ENCODE measurements around the gene SHANK2. TPM values are rescaled to one million over a fixed set of nuclear protein-coding genes. Genes with fewer than 3 reads are reported as not detected.

The SHANK2 gene
- polyA plus RNA-seq, 3 donors, result not detected

- H3K79me2 ChIP-seq (ENCODE audit: insufficient read depth, low read length), result no peaks in the 10 kb centered on the region
- no peak overlapping the region for H3K27ac ChIP-seq (ENCODE audit: low read depth in 1 of 2, low read length in 2 of 2)
- no peak overlapping the region for H2AFZ ChIP-seq (ENCODE audit: insufficient read depth, low read depth, low read length, poor library complexity, severe bottlenecking)
- Mint-ChIP-seq H3K27ac (no peak overlapping the region), H3K4me1 (no peaks in the 10 kb centered on the region), H3K36me3 (no peaks in the 10 kb centered on the region), H3K4me3 (no peak overlapping the region), H3K27me3 (ENCODE audit: low read depth in 3 of 3) (peaks cover 0 to 13% (median 3%) of the 10 kb centered on the region in 3 donors), H3K9me3 (peaks cover 2 to 13% (median 9%) of the 10 kb centered on the region in 7 donors)
- H3K4me3 ChIP-seq (replicated peaks in 1 of 3; ENCODE audit: low read depth in 2 of 3, low read length in 3 of 3), result no peak overlapping the region
- WGBS (ENCODE audit: insufficient coverage), result 33% methylated on average over 1 of the region's 3 CpGs
- no peaks in the 10 kb centered on the region for H4K20me1 ChIP-seq (ENCODE audit: insufficient read depth, low read length)
- H3K27me3 ChIP-seq (ENCODE audit: control insufficient read depth in 2 of 2, insufficient read depth in 2 of 2, low read length in 2 of 2), result peaks cover 0 to 2% of the 10 kb centered on the region in 2 donors
- no peaks in the 10 kb centered on the region for H3K36me3 ChIP-seq (replicated peaks in 1 of 2; ENCODE audit: control insufficient read depth in 1 of 2, insufficient read depth in 2 of 2, low read length in 2 of 2)
- no peak overlapping the region for H3K4me2 ChIP-seq (replicated peaks; ENCODE audit: extremely low read depth, low read length, poor library complexity, severe bottlenecking)
- no peaks in the 10 kb centered on the region for H3K4me1 ChIP-seq (ENCODE audit: control insufficient read depth in 1 of 2, insufficient read depth in 2 of 2, low read length in 2 of 2)
- DNase-seq, result no peak
- intact Hi-C loops (cut with micrococcal nuclease), result no loop called here
- TF ChIP-seq CTCF (IDR thresholded peaks at IDR 0.05), result no peak
- no peak overlapping the region for H3K9ac ChIP-seq (ENCODE audit: insufficient read depth, low read length, poor library complexity, severe bottlenecking)
- H3K9me3 ChIP-seq (replicated peaks in 1 of 2; ENCODE audit: control insufficient read depth in 1 of 2, insufficient read depth in 1 of 2, low read length in 2 of 2), result peaks cover 0 to 4% of the 10 kb centered on the region in 2 donors
Observed at GRCh38 chr11:71232364-71232763, 20.0 kb downstream of the SHANK2 start.

GRCh38 chr11:71228961-71229360, 23.4 kb downstream of the SHANK2 start:
- H3K4me1 Mint-ChIP-seq, result no peaks in the 10 kb centered on the region

More at GRCh38 chr11:71228961-71229360, 23.4 kb downstream of the SHANK2 start:
- no peak overlapping the region for H3K27ac ChIP-seq (ENCODE audit: low read depth in 1 of 2, low read length in 2 of 2)
- WGBS (ENCODE audit: insufficient coverage), result no CpG with 5 or more reads among the region's 1 CpG
- H3K9ac ChIP-seq (ENCODE audit: insufficient read depth, low read length, poor library complexity, severe bottlenecking), result no peak overlapping the region
- no peaks in the 10 kb centered on the region for H3K79me2 ChIP-seq (ENCODE audit: insufficient read depth, low read length)
- Mint-ChIP-seq H3K4me3 (no peak overlapping the region), H3K9me3 (peaks cover 7 to 32% (median 22%) of the 10 kb centered on the region in 7 donors), H3K27ac (no peak overlapping the region), H3K27me3 (ENCODE audit: low read depth in 3 of 3) (peaks cover 5 to 16% (median 13%) of the 10 kb centered on the region in 3 donors), H3K36me3 (no peaks in the 10 kb centered on the region)
- no peak overlapping the region for H2AFZ ChIP-seq (ENCODE audit: insufficient read depth, low read depth, low read length, poor library complexity, severe bottlenecking)
- peaks cover 0 to 4% of the 10 kb centered on the region in 2 donors for H3K27me3 ChIP-seq (ENCODE audit: control insufficient read depth in 2 of 2, insufficient read depth in 2 of 2, low read length in 2 of 2)
- H3K4me1 ChIP-seq (ENCODE audit: control insufficient read depth in 1 of 2, insufficient read depth in 2 of 2, low read length in 2 of 2), result no peaks in the 10 kb centered on the region
- intact Hi-C loops (cut with micrococcal nuclease), result no loop called here
- no peak for DNase-seq
- no peaks in the 10 kb centered on the region for H3K36me3 ChIP-seq (replicated peaks in 1 of 2; ENCODE audit: control insufficient read depth in 1 of 2, insufficient read depth in 2 of 2, low read length in 2 of 2)
- peaks cover 8 to 10% of the 10 kb centered on the region in 2 donors for H3K9me3 ChIP-seq (replicated peaks in 1 of 2; ENCODE audit: control insufficient read depth in 1 of 2, insufficient read depth in 1 of 2, low read length in 2 of 2)
- H4K20me1 ChIP-seq (ENCODE audit: insufficient read depth, low read length), result no peaks in the 10 kb centered on the region
- no peak for TF ChIP-seq CTCF (IDR thresholded peaks at IDR 0.05)
- H3K4me2 ChIP-seq (replicated peaks; ENCODE audit: extremely low read depth, low read length, poor library complexity, severe bottlenecking), result no peak overlapping the region
- H3K4me3 ChIP-seq (replicated peaks in 1 of 3; ENCODE audit: low read depth in 2 of 3, low read length in 3 of 3), result no peak overlapping the region
